Chondrocyte (in vitro differentiated cells): ENCODE data around the gene DEAF1. TPM values are rescaled to one million over a fixed set of nuclear protein-coding genes. Genes with fewer than 3 reads are reported as not detected.

Experiments
- DNase-seq: peaks from one replicate; pipeline ENCODE4 v3.0.0; 2021; ENCODE audit warnings: mixed read lengths, low spot score
- H3K27ac Mint-ChIP-seq: one replicate; pipeline ENCODE4 v1.8.0; 2021; ENCODE audit warnings: mild to moderate bottlenecking, moderate library complexity, mixed read lengths; ENCODE audit not compliant: unreplicated experiment
- H3K27me3 Mint-ChIP-seq: 2 replicates; pipeline ENCODE4 v1.8.0; 2021; ENCODE audit warnings: low read depth, mixed read lengths
- H3K36me3 Mint-ChIP-seq: 2 replicates; pipeline ENCODE4 v1.8.0; 2021; ENCODE audit warnings: low read depth, mixed read lengths
- H3K4me1 Mint-ChIP-seq: 2 replicates; pipeline ENCODE4 v1.8.0; 2021; ENCODE audit warnings: low read depth, mild to moderate bottlenecking, mixed read lengths
- H3K4me3 Mint-ChIP-seq: one replicate; pipeline ENCODE4 v1.8.0; 2021; ENCODE audit warnings: mild to moderate bottlenecking, moderate library complexity, mixed read lengths; ENCODE audit not compliant: unreplicated experiment
- H3K9me3 Mint-ChIP-seq: 2 replicates; pipeline ENCODE4 v1.8.0; 2021; ENCODE audit warnings: low read depth, mixed read lengths
- total RNA-seq: library from RNA; stranded (reverse); gene quantifications from 3 replicates; pipeline ENCODE4 v1.2.1, GENCODE V29; 2021
- TF ChIP-seq, protein P1 (sequence below): fragments of 200-600 bp; sonication (generic); IDR thresholded peaks from 2 replicates; pipeline ENCODE4 v1.5.0; 2021; ENCODE audit warnings: antibody characterized with exemption, mild to moderate bottlenecking, moderate library complexity

Gene DEAF1
- total RNA-seq, 1 donor from 2014 or later: 67.6 TPM

GRCh38 chr11:620935-621814 is 73.8 kb downstream of the DEAF1 start:
- no peak overlapping the region for H3K27ac Mint-ChIP-seq
- H3K36me3 Mint-ChIP-seq: no peaks in the 10 kb centered on the region
- H3K9me3 Mint-ChIP-seq: no peaks in the 10 kb centered on the region
- H3K27me3 Mint-ChIP-seq: no peaks in the 10 kb centered on the region
- TF ChIP-seq, protein P1, sequence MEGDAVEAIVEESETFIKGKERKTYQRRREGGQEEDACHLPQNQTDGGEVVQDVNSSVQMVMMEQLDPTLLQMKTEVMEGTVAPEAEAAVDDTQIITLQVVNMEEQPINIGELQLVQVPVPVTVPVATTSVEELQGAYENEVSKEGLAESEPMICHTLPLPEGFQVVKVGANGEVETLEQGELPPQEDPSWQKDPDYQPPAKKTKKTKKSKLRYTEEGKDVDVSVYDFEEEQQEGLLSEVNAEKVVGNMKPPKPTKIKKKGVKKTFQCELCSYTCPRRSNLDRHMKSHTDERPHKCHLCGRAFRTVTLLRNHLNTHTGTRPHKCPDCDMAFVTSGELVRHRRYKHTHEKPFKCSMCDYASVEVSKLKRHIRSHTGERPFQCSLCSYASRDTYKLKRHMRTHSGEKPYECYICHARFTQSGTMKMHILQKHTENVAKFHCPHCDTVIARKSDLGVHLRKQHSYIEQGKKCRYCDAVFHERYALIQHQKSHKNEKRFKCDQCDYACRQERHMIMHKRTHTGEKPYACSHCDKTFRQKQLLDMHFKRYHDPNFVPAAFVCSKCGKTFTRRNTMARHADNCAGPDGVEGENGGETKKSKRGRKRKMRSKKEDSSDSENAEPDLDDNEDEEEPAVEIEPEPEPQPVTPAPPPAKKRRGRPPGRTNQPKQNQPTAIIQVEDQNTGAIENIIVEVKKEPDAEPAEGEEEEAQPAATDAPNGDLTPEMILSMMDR: no peak
- peaks cover 8% of the 10 kb centered on the region for H3K4me1 Mint-ChIP-seq
- DNase-seq: no peak
- no peak overlapping the region for H3K4me3 Mint-ChIP-seq

DNA sequence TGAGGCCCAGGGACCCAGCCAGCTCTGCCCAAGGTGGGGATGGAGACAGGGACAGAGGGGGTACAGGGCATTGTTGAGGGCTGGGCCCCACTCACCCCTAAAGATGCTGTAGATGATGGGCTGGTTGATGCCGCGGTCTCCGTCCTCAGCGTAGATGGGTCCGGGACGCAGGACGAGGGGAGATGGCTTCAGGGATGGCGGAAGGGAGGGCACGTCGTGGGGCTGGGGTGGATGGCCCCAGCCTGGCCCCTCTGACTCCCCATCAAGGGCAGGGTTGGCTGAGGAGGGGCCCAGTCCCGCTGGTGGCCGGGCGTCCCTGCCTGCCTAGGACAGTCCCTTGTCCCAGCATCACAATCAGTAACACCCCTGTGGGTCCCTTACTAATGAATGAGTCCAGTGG is 74.8 kb downstream of the DEAF1 start:
- Mint-ChIP-seq H3K4me1 (peaks cover 14% of the 10 kb centered on the region), H3K27ac (no peak overlapping the region), H3K27me3 (no peaks in the 10 kb centered on the region), H3K36me3 (no peaks in the 10 kb centered on the region), H3K9me3 (no peaks in the 10 kb centered on the region), H3K4me3 (no peak overlapping the region)
- TF ChIP-seq, protein P1: no peak
- no peak for DNase-seq

- Mint-ChIP-seq H3K9me3 (no peaks in the 10 kb centered on the region), H3K36me3 (no peaks in the 10 kb centered on the region), H3K4me1 (peaks cover 16% of the 10 kb centered on the region), H3K27me3 (no peaks in the 10 kb centered on the region), H3K4me3 (no peak overlapping the region), H3K27ac (no peak overlapping the region)
- no peak for DNase-seq
- TF ChIP-seq, protein P1: no peak
Measured at GRCh38 chr11:619628-620050, 75.4 kb downstream of the DEAF1 start.

DNA sequence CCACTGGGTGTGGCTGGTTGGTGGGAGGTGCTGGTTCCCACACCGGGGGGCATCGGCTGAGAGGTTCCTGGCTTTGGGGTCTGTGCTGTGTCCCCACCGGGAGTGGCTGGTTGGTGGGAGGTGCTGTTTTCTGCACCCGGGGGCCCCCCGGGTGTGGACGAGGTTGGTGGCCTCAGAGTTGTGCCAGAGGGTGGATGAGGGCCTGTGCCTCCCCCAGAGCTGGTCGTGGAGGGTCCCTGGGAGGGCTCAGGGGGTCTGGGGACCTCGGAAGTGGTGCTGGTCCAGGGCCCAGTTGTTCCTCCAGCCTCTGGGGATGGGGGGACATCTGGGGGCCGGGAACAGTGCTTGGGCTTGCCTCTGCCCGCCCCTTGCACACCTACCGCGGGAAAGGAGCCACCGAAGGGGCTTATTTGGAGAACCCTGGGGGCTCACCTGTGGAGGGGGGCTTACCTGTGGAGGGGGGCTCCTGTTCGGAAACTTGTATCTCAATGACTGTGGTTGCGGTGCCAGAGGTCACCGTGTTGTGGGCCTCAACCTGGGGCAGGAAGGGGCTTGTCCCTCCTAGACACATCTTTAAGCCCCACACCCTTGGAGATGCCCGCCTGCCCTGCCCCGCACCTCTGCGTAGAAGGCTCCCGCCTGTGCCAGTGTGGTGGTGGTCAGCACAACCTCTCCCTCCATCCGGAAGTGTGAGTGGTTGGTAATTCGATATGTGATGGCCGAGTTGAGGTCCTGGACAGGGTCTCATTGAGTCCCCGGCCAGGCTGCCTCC is 76.0 kb downstream of the DEAF1 start:
- Mint-ChIP-seq H3K4me1 (peaks cover 22% of the 10 kb centered on the region), H3K36me3 (no peaks in the 10 kb centered on the region), H3K9me3 (no peaks in the 10 kb centered on the region), H3K27me3 (no peaks in the 10 kb centered on the region), H3K27ac (no peak overlapping the region), H3K4me3 (no peak overlapping the region)
- TF ChIP-seq, protein P1: no peak
- DNase-seq: no peak

DNA sequence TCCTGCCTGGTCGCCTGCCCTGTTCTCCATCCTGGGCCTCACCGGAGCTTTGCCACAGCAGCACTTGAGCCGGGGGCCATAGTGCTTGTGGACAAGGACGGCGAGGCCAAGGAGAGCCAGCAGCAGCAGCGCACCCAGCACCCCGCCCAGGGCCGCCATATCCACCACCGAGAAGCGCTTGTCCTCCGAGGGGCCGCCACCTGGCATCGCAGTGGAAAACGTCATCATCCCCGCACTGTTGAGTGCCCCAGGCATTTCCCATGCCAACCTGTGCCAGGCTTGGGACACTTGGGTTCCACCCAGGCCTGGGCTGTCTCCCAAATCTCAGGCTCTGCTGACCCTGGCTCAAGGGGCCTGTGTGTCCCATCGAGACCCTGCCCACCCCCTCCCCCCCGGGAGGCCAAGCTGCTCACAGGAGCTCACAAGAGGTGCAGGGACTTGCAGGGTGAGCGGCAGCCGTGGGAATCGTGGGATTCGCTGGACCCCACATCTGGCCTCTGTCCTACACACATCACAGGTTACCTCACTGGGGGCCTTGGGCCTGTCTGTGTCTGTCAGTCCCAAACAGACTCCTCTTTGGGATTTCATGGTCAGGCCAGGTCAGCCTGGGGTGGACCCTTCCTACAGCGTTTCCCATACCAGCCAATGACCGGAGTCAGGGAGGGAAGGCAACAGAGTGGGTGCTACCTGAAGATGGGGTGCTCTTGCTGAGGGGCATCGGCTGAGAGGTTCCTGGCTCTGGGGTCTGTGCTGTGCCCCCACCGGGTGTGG is 76.9 kb downstream of the DEAF1 start:
- Mint-ChIP-seq H3K27ac (no peak overlapping the region), H3K36me3 (no peaks in the 10 kb centered on the region), H3K27me3 (no peaks in the 10 kb centered on the region), H3K4me1 (peaks cover 14% of the 10 kb centered on the region), H3K9me3 (no peaks in the 10 kb centered on the region), H3K4me3 (no peak overlapping the region)
- no peak for DNase-seq
- TF ChIP-seq, protein P1: no peak
